Measurements from ENCODE around the gene HOXD4.

HOXD4 gene

DNA sequence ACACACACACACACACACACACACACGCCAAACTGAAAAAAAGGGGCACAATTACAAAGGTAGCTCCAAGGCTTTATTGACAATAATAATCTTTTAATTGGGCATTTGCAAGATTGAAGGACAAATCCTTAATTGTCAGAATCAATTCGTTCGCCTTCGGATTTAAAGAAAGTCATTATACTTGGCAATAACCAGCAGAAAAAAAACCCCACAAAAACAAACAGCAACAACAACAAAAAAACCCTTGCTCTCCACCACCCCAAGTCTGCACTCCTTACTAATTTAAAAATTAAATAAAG lies 23.6 kb upstream of the HOXD4 start:
- no peak for DNase-seq

- DNase-seq, result no peak
Measured at GRCh38 chr2:176128172-176128981, 23.0 kb upstream of the HOXD4 start.

- DNase-seq, result peak; percentile 39
Measured at GRCh38 chr2:176128982-176129796, 22.2 kb upstream of the HOXD4 start, which contains the start of gene HOXD8. Gene HOXD8, plus strand, starts transcription at chr2:176129705. Its CDS starts 662 bp downstream, at chr2:176130367.

DNA sequence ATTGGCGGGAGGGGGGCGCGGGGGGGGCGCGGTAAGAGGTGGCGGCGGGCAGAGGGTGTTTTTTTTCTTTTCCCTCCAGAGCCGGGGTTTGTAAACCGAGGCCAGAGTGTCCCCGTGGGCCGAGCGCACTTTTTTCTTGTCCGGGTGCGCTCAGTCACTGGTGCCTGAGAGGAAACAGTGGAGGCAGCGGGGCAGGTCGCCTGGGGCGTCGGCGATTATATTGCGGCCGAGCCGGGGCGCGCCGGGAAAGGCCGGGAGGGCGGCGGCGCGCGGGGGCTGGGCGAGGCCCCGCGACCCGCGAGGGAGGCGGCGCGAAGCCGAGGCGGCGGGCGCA lies 21.6 kb upstream of the HOXD4 start:
- DNase-seq, result no peak

DNA sequence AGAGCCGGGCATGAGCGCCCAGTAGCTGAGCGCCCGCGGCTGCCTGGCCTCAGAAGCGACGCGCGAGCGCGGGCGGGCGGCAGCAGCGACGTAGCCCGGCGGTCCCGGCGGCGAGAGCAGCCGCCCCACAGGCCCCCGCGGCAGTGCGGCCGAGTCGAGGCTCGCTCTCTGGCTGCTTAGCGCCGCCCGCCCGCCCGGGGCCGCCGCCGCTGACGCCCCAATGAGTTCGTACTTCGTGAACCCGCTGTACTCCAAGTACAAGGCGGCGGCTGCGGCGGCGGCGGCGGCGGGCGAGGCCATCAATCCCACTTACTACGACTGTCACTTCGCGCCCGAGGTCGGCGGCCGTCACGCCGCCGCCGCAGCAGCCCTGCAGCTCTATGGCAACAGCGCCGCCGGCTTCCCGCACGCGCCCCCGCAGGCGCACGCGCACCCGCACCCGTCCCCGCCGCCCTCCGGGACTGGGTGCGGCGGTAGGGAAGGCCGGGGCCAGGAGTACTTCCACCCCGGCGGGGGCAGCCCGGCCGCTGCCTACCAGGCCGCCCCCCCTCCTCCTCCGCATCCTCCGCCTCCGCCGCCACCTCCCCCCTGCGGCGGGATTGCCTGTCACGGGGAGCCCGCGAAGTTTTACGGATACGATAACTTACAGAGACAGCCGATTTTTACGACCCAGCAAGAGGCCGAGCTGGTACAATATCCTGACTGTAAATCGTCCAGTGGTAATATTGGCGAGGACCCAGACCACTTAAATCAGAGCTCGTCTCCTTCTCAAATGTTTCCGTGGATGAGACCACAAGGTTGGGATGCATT lies 21.0 kb upstream of the HOXD4 start:
- no peak for DNase-seq

GRCh38 chr2:176130957-176131847 lies 20.1 kb upstream of the HOXD4 start:
- DNase-seq, result no peak

DNA sequence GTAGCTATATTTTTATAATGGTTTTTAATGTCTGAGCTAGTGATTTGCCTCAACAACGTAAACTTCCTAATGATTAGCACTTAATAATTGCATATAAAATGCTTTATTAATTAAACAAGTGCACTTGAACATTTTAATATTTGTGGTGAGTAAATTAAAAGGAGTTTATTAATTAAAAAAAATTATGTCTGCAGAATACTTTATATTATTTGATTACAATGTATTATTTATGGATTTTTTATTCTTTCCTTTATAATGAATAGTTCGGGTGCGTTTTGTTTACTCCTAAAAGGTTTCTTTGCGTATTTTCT lies 19.5 kb upstream of the HOXD4 start:
- DNase-seq, result no peak

- no peak for DNase-seq
Measured at GRCh38 chr2:176132205-176133171, 18.9 kb upstream of the HOXD4 start.

GRCh38 chr2:176133389-176133788 lies 18.0 kb upstream of the HOXD4 start:
- DNase-seq, result no peak

GRCh38 chr2:176134035-176134434 lies 17.3 kb upstream of the HOXD4 start:
- DNase-seq, result no peak

DNA sequence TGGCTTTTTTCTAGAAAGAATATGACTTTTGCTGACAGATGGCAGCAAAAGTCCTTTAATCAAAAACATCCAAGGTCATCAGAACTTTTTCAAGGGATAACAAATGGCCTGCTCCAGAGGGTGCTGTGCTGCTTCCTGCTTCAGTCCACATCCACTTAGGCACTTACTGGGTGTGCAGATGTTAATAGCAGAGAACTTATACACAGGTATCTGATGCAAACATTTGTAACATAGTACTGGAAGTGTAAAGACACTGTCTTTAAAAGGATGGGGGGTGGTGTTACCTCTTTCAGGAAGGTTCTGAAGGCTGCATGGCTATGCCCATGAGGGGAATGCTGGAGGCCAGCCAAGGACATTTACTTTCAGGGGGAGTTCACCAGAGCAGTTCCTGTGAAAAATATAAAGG lies 16.3 kb upstream of the HOXD4 start:
- no peak for DNase-seq

GRCh38 chr2:176136374-176137251 lies 14.7 kb upstream of the HOXD4 start:
- DNase-seq, result no peak

GRCh38 chr2:176137252-176137580 lies 14.1 kb upstream of the HOXD4 start:
- DNase-seq, result no peak

DNA sequence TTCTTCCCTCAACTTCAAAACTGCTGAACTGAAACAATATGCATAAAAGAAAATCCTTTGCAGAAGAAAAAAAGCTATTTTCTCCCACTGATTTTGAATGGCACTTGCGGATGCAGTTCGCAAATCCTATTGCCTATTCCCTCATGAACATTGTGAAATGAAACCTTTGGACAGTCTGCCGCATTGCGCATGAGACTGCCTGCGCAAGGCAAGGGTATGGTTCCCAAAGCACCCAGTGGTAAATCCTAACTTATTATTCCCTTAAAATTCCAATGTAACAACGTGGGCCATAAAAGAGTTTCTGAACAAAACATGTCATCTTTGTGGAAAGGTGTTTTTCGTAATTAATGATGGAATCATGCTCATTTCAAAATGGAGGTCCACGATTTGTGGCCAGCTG lies 13.4 kb upstream of the HOXD4 start:
- DNase-seq, result no peak

DNA sequence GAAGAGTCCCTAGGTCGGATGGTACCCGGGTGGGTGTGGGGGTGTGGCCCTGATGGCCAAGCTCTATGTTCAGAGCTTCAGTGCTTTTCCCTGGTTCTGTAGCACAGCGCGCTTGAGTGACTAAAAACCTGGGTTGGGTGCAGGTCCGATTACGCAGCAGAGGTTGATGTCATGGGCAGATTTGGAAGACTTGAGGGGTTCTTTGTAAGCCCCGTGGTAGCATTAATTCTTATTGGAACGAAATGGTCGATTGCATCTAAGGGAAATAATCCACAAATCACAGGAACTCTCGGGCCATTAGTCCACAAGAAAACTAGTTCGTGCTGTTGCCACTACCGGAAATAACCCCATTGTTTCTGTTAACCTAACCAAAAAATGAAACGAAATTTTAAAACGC lies 12.8 kb upstream of the HOXD4 start:
- DNase-seq, result no peak

- DNase-seq, result no peak
Measured at GRCh38 chr2:176138923-176139660, 12.3 kb upstream of the HOXD4 start.

DNA sequence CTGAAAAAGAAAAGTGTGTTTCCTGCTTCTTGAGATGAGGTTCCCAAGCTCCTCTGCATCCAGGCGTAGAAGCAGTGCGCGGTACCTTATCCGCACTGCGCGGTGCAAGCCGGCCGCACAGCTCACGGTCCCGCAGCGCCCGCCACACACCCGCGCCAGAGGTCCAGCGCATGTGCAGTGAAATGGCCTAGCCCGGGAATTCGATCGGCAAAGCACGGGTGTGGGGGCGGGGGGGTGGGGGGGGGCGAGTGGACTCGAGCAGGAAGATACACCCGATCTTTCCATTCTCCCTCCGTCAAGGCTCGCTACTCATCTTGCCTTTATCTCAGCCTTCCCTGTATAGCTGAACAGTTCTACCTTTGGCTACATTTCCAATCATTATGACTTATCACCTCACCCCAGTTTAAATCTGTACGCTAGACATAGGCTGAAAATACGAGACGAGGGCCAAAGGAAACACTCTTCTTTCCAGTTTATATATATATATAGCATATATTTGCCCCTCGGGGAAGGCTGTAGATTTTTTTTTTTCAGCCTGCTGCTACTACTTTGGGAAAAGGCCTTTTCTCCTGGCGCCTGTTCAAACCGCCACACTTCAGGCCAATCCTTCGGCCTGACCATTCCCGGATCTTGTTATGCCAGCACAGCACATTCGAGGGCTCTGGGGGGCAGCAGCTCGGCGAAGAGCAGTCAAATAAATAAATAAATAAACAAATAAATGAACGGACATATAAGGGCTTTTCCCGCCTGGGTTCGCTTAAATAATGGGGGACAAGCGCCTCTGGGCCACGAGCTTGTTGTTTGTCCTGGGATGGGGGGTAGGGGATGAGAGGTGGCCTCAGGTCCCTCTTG lies 11.5 kb upstream of the HOXD4 start:
- no peak for DNase-seq

- DNase-seq, result peak; percentile 54
Measured at GRCh38 chr2:176140513-176141317, 10.6 kb upstream of the HOXD4 start.

Data from NCI-H1436 treated with DMSO at 0.1 percent for 48 hours (cell line).